Iris pigment epithelial cell (primary cell): ENCODE measurements around the gene ARHGAP36.

ENCODE experiments used
- DNase-seq: peaks from one replicate; pipeline ENCODE4 v3.0.0-alpha.2; 2011; ENCODE audit warnings: low read depth

The ARHGAP36 gene, protein sequence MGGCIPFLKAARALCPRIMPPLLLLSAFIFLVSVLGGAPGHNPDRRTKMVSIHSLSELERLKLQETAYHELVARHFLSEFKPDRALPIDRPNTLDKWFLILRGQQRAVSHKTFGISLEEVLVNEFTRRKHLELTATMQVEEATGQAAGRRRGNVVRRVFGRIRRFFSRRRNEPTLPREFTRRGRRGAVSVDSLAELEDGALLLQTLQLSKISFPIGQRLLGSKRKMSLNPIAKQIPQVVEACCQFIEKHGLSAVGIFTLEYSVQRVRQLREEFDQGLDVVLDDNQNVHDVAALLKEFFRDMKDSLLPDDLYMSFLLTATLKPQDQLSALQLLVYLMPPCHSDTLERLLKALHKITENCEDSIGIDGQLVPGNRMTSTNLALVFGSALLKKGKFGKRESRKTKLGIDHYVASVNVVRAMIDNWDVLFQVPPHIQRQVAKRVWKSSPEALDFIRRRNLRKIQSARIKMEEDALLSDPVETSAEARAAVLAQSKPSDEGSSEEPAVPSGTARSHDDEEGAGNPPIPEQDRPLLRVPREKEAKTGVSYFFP

DNA sequence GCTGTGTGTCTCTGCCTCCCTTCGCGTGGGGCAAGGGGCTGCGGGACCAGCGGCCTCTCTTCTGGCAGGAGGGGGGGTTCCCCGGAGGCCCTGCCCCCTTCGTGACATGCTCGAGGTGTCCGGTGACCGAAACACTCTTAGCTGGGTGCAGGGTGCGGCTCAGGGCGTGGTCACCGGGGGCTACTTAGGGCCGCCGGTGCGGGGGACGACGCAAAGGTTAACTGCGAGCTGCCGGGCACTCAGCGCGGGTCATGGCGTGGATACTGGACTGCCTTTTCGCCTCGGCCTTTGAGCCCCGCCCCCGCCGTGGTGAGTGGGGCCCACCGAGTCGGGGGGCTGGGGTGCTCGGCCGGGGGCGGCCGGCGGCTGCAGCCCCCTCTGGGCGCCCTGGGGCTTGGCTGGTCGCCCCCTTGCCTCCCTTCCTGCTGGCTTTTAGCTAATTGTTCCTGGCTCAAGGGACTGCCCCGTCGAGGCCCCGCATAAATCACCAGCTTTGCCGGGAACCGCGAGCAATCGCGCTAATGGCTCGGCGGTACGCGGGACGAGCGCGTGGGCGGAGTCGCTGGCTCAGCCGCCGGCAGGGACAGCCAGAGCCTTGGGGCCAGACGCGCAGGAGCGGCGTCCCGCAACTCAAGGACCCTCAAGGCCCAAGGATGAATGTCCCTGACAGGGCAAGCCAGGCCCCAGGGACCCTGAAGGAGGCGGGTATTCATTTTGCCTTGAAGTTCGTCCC is at the start of gene ARHGAP36:
Gene ARHGAP36, plus strand, starts transcription at position 211 of the 733 bp plus-strand sequence. CDS start 23,320 bp downstream, outside the sequence.
- no peak for DNase-seq

- no peak for DNase-seq
Observed at GRCh38 chrX:131010186-131010585, 48.0 kb upstream of the ARHGAP36 start.

DNA sequence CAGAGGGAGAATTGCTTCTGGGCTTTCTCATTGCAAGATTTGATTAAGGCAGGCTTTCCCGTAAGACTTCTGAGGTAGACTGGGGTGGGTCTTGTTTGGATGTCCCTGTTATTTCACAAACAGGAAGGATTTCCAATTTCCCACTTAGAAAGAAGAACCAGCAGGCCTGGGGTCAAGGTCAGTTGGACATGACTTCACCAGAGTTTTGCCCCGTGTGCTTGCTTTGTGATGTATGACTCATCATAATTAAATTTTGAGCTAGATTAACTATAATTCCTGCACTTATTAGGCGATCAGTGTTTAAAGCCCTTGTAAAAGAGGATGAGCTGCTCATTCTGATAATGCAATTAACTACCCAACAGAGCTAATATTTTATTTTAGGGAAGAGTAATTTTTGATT is 32.8 kb upstream of the ARHGAP36 start:
- DNase-seq, result no peak

- no peak for DNase-seq
Observed at GRCh38 chrX:131032354-131033230, 25.6 kb upstream of the ARHGAP36 start.

DNA sequence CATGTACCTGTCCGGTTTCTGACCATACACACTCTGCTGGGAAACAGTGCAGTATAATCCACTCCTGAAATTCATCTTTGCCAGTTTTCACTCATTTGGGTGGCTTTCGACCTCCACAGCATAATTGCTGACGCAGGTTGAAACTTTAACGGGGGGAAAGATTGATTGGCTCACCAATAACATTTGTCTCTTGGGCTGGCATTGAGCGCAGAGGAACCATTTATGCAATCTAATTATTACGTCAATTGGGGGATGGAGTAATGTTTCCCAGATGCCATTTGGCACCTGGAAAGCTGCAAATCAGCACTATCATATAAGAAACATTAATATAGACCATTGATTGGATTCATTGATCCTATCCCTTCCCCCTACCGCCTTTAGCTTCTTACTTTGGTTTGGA is 24.1 kb upstream of the ARHGAP36 start:
- DNase-seq, result no peak

GRCh38 chrX:131040781-131041180 is 17.4 kb upstream of the ARHGAP36 start:
- DNase-seq, result no peak

DNA sequence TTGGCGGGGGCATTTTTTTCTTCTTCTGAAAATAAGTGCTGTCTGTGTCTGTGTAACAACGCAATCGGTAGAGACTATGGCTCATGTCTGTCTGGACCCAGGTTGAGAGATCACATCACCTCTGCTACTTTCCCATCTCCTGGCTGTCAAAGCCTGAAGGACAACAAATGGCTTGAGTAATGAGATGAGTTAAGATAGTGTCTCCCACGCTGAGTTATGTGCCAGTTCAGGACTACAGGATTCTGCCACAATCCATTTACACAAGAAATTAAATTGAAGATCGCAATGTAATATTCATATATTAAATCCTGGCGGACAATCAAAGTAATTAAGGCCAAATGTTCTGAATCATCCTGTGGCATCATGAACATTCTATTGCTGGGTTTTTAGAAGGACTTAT is 16.5 kb upstream of the ARHGAP36 start:
- DNase-seq, result no peak

DNA sequence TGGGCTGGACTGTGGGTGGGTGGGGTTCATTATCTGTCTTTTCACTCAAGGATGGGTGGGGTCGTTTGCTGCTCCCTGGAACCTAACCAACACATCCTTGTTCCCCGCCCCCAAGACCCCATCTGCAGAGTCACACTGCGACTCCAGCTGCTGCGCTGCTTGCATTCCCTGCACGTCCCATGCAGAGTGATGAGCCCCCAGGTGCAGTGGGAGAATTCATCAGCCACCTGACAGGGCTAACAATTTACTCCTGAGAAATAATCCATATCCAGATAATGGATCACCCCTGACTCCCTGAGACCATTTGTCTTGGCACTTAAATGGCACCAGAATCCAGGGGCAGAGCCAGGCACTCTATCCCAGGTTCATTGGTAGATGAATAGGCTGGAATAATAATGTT is 12.4 kb upstream of the ARHGAP36 start:
- no peak for DNase-seq

DNA sequence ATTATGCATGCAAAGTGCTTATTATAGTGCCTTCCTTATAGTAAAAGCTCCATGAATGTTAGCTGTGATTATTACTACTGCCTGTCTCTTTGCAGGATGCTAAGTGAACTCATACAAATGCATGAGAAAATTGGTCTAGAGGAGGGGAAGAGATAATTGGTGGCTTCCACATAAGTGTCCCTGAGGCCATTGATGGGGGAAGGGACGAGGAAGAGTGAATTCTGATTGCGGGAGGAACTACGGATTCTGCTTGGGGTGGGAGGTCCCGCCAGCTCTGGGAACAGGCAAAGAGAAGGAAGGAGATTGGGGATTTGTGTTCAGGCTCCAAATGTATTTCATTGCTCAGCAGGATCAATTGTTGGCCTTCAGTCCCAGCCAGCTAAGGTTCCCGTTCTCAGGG is 11.6 kb upstream of the ARHGAP36 start:
- no peak for DNase-seq

DNA sequence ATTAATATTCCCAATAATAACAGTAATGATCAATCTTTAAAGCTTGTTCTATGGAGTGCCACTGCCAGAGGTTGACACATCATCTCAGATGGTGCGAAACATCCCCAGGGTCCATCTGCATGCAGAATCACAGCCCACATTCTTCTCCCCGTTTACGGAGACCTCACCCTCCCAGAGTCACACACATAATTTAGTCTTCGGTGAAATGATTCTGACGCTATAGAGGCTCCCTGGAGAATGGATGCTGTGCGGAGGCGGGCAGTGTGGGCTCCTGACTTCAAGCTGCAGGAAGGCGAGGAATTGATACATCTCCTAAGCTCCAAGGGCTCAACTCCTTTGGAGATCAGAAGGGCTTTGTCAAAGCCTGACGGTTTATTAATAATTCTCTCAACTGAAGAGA is 11.0 kb upstream of the ARHGAP36 start:
- DNase-seq, result no peak

- no peak for DNase-seq
Observed at GRCh38 chrX:131053076-131053475, 5.1 kb upstream of the ARHGAP36 start.

- no peak for DNase-seq
Observed at GRCh38 chrX:131054906-131055305, 3.2 kb upstream of the ARHGAP36 start.

DNA sequence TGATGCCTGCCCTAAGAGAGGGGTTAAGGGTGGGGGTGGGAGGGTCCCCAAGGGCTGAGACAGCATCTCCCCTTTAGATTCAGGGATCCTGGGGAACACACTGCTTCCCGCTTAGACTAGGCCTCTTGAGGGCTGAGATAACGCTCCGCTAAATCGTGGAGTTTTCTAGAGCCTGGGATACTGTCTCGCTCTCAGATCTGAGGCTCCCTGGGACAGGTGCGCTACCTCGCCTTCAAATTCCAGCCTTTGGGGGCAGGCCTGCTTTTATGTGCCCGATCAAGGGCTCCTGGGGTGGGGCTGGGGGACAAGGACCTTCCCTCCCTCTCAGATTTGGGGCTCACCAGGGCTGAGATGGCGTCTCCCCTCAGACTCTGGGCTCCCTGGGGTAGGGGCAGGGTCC is 440 bp upstream of the ARHGAP36 start:
- DNase-seq, result no peak

- no peak for DNase-seq
Observed at GRCh38 chrX:131059246-131059645, 1.1 kb downstream of the ARHGAP36 start.

GRCh38 chrX:131060147-131060546 is 2.0 kb downstream of the ARHGAP36 start:
- no peak for DNase-seq

DNA sequence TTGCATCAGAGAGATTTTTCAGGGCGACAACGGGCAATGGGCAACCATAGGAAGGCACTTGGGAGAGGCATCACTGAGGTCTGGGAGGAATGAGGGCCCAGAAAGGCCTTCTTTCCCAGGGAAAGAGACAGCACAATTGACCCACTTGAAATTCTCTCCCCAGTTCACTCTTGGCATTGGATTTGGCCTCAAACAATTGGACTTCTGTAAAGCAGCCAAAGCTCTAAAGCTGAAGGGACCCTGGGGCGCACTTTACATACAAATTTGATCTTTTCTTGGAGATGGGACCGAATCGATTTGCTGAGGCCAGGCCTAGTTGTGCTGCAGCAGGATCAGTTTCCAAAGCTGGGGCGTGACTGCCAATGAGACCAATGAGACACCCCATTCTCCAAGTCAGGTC is 3.2 kb downstream of the ARHGAP36 start:
- no peak for DNase-seq

- DNase-seq, result no peak
Observed at GRCh38 chrX:131063613-131064012, 5.5 kb downstream of the ARHGAP36 start.

DNA sequence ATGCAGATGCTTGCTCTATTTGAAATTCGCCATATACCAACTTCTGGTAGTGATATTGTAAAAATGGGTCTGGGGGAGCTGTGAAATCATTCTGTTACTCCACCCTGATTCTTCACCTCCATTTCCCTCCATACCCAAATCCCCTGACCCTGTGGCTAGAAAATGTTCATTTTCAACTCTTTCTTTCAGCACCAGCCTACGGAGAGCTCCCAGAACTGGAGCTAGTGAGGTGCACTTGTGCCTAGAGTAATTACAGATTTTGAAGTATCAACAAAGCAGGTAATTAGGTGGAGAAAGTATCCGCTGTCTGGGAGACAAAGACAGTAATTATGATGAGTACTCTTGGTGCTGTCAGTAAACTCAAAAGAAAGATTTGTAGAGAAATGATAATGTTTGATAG is 8.1 kb downstream of the ARHGAP36 start:
- DNase-seq, result no peak

DNA sequence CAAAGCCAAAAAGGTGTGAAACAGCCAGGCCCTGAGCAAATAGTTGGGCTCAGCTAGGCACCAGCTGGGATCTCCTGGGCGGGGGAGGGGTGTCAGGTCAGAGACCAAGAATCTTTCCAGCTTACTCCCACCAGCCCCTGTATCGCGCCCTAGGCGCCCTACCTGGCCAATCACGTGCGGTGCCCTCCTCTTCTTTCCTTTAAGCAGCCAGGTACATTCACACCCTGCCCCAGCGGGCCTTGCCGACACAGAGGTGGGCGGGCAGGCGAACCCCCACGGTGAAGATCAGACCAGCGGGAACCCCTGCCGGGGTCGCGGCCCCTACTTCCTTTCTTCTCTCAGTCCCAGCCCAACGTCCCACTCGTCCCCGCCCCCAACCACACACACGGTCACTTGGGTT is 9.1 kb downstream of the ARHGAP36 start:
- DNase-seq, result no peak

- no peak for DNase-seq
Observed at GRCh38 chrX:131067846-131068745, 9.9 kb downstream of the ARHGAP36 start.
